GM18498 (cell line): ENCODE data around the gene RPP40.
A peak's percentile ranks its signal among the peaks of the same experiment; 100 is the strongest.
"Not testable (repeated sequence)": the region's sequence is repeated elsewhere in the genome, so short reads cannot be mapped to it uniquely, and the experiment has no call there.

Source experiments
- ATAC-seq: cut with Tn5 transposase; IDR thresholded peaks from one replicate; pipeline ENCODE4 v1.9.1; 2021; ENCODE audit warnings: mild to moderate bottlenecking, moderate library complexity; ENCODE audit not compliant: unreplicated experiment

RPP40 gene

DNA sequence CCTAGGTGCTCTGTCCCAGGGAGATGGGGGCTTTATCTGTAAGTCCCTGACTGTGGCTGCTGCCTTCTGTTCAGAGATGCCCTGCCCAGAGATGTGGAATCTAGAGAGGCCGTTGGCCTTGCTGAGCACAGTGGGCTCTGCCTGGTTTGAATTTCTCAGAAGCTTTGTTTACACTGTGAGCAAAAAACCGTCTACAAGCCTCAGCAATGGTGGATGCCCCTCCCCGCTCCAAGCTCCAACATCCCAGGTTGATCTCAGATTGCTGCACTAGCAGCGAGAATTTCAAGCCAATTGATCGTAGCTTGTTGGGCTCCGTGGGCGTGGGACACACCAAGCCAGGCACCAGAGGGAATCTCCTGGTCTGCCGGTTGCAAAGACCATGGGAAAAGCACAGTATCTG lies 16.3 kb upstream of the RPP40 start:
- no peak for ATAC-seq

DNA sequence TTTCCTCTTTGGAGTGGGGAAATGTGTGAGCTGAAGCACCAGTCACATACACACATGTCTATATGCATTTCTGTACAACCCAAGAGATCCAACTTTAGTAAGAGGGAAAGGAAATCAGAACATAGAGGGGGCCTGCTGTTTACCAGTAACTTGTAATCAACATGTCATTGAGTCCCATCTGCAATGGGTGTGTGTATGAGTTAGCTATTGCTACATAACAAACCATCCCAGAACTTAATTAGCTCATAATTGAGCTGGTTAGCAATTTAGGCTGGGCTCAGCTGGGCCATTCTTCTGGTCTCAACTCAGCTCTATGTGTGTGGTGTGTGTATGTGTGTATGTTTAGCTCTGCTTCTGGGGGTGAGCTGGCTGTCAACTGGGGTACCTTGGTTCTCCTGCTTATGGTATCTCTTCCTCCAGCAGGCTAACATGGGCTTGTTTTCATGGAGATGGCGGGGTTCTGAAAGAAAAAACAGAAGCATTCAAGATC lies 10.3 kb upstream of the RPP40 start:
- ATAC-seq: no peak

DNA sequence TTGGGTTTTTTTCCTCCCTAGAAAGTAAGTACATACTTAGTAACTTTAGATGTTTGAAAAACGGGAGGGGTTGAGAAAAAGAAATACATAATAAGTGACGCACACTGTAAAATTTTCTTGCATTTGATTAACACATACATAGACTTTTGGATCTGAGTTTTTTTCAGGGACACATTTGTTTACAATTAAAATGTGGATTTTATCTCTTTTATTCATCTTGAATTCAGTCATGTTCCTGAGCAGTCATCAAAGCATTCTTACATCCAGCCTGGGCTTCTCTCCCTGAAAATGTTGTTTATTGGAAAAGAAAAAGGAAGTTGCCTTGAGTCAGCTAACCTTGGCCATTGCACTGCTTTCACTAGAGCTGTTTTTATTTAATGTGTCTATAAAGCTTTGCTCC lies 8.7 kb upstream of the RPP40 start:
- no peak for ATAC-seq

GRCh38 chr6:5011346-5011745 lies 7.5 kb upstream of the RPP40 start:
- ATAC-seq: no peak

GRCh38 chr6:5007531-5007930 lies 3.7 kb upstream of the RPP40 start:
- ATAC-seq: no peak

- ATAC-seq: no peak
Measured at GRCh38 chr6:5006222-5006621, 2.4 kb upstream of the RPP40 start.

DNA sequence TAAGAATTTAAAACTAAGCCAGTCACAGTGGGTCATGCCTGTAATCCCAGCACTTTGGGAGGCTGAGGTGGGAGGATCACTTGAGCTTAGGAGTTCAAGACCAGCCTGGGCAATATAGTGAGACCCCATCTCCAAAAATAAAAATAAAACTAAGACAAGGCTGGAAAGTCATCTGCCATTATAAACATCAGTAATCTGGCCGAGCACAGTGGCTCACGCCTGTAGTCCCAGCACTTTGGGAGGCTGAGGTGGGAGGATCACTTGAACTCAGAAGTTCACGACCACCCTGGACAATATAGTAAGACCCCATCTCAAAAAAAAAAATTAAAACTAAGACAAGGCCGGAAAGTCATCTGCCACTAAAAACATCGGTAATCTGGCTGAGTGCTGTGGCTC lies 1.2 kb upstream of the RPP40 start:
- ATAC-seq: not testable (repeated sequence)

GRCh38 chr6:5004373-5005037 lies 668 bp upstream of the RPP40 start:
- ATAC-seq: peak; percentile 1

GRCh38 chr6:4999586-4999985 lies 4.3 kb downstream of the RPP40 start:
- ATAC-seq: no peak

DNA sequence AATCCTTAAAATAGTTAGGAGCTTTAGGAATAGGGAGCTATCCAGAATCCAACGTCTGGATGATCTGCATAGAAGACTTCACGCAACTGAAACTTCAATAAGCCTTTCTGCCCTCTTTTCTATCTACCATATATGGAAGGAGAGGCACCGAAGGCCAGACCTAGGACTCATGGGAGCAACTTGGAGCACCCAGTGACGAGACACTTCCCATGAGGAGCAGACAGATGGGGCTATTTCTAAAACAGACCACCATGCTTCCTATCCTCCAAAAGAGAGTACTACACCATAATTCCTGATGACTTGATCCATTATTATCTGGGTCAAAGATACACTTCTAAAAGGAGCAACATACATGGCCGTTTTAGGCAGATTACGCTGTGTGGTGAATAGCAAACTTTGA lies 6.0 kb downstream of the RPP40 start:
- no peak for ATAC-seq

GRCh38 chr6:4994741-4995140 lies 9.1 kb downstream of the RPP40 start:
- no peak for ATAC-seq

- ATAC-seq: no peak
Measured at GRCh38 chr6:4987432-4987831, 16.4 kb downstream of the RPP40 start.

DNA sequence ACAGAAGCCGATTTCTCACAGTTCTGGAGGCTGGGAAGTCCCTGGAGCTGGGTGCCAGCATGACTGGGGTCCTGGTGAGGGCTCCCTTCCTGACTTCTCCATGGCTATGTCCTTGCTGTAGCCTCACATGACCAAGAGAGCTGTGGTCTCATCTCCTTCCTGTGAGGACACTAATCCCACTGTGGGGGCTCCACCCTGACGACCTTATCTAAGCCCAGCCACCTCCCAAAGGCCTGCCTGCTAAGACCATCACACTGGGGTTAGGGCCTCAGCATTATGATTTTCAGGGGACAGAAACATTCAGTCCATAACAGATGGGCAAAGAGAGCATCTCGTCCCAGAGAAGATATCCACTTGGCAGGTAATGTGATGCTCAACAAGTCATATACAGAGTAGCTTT lies 16.8 kb downstream of the RPP40 start:
- ATAC-seq: no peak

- ATAC-seq: no peak
Measured at GRCh38 chr6:4983322-4983721, 20.5 kb downstream of the RPP40 start.

DNA sequence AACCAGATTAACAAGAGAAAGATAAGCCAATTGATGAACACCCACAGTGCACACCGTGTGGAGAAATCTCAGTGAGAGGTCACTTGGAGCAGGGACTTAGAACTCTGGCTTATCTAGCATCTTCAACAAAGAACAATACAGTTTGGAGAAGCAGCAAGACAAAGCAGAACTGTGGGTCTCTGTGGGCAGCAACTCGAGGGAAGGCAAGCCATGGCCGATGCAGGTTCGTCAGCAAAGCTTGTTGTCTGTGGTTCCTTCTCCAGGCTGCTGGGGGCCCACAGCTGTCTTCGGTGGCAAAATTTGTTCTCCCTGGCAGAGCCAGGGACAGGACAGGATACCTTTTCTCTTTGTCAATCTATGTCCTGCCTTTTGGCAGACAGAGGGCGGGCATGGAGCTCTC lies 22.1 kb downstream of the RPP40 start:
- no peak for ATAC-seq

DNA sequence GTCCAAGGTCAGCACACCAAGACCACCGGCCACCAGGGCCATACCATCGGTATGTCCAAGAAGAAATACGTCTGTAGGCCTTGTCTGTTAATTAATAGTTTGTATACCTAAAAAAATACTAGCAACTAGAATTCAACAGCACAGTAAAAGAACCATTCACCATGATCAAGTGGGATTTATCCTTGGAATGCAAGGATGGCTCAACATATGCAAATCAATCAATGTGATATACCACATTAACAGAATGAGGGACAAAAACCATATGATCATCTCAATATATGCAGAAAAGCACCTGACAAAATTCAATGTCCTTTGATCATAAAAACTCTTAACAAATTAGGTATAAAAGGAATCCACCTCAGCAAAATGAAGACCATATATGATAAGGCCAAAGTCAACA lies 24.4 kb downstream of the RPP40 start:
- no peak for ATAC-seq

DNA sequence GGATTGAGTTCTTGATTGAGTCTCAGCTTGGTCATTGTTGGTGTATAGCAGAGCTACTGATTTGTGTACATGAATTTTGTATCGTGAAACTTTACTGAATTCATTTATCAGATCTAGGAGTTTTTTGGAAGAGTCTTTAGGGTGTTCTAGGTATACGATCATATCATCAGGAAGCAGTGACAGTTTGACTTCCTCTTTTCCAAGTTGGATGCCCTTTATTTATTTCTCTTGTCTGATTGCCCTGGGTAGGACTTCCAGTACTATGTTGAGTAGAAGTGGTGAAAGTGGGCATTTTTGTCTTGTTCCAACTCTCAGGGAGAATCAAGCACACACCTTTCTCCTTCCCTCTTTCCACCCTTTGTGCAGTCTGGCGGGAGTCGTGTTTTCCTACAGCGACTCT lies 26.4 kb downstream of the RPP40 start:
- no peak for ATAC-seq

GRCh38 chr6:4975506-4975905 lies 28.3 kb downstream of the RPP40 start:
- ATAC-seq: no peak

DNA sequence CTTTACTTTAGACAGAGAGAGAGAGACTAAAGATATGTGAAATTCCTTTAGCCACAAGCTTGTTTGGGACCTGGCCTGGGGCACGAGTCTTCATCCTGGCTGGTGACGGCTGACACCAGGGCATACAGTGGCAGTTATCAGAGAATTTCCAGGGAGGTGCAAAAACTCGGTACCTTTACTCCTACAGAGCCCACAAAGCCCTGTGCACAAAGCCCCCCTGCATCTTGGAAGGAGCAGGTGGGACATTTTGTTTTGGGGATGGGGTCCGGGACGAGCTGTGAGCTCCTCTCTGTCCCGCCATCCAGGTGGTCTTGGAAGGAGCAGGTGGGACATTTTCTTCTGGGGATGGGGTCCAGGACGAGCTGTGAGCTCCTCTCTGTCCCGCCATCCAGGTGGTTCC lies 28.9 kb downstream of the RPP40 start:
- no peak for ATAC-seq

GRCh38 chr6:4973982-4974745 lies 29.7 kb downstream of the RPP40 start:
- no peak for ATAC-seq

DNA sequence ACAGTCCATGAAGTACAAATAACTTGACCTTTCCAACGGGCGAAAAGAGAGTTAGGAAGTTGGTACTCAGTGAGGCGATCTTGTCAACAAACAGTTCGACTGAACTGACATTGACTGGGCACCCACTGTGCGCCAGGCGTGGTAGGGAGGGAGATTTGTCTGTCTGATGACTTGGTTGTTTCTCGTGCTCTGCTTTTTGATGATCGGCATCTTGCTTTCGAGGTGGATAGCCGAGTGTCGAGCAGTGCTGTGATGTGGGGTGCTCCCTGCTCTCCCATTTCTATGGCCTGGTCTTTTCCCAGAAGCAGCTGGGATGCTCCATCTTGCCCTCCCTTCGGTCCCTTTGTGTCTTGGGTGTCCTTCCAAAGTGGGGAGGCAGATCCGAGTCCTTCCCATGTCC lies 30.4 kb downstream of the RPP40 start:
- no peak for ATAC-seq

DNA sequence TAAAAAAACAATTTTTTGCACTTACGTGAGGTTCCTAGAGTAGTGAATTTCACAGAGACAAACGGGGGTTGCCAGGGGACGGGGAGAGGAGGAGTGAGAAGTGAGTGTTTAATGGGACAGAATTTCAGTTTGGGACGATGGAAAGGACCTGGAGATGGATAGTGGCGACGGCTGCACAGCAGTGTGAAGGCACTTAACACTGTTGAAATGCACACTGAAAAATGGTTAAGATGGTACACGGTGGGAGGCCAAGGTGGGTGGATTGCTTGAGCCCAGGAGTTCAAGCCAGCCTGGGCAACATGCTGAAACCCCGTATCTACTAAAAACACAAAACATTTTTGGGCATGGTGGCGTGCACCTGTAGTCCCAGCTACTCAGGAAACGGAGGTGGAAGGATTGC lies 31.4 kb downstream of the RPP40 start:
- no peak for ATAC-seq

- ATAC-seq: no peak
Measured at GRCh38 chr6:4971851-4972250, 32.0 kb downstream of the RPP40 start.
